Ascending aorta (tissue), 2 donors: ENCODE results near the gene RTRAF. TPM values are rescaled to one million over a fixed set of nuclear protein-coding genes. Genes with fewer than 3 reads are reported as not detected.

ENCODE experiments used
- DNase-seq, 2 donors: peaks; one replicate each; pipeline ENCODE4 v3.0.0-alpha.2; 2019; ENCODE audit warnings: low spot score in 2 of 2
- H3K27ac ChIP-seq, 2 donors: fragments of 200-600 bp; sonication (generic); one replicate each; pipeline ENCODE4 v1.5.1; 2016 to 2017; ENCODE audit warnings: mild to moderate bottlenecking in 1 of 2
- H3K27me3 ChIP-seq: fragments of 200-600 bp; sonication (generic); one replicate; pipeline ENCODE4 v1.5.1; 2017
- H3K36me3 ChIP-seq, 2 donors: fragments of 200-600 bp; sonication (generic); one replicate each; pipeline ENCODE4 v1.5.1; 2016
- H3K4me1 ChIP-seq, 2 donors: fragments of 200-600 bp; sonication (generic); one replicate each; pipeline ENCODE4 v1.5.1; 2016 to 2017; ENCODE audit warnings: mild to moderate bottlenecking in 1 of 2
- H3K4me3 ChIP-seq, 2 donors: fragments of 200-600 bp; sonication (generic); one replicate each; pipeline ENCODE4 v1.5.1; 2016 to 2017; ENCODE audit warnings: mild to moderate bottlenecking in 1 of 2
- H3K9me3 ChIP-seq, 2 donors: fragments of 200-600 bp; sonication (generic); one replicate each; pipeline ENCODE4 v1.5.1; 2016
- intact Hi-C: fragments of 100-400 bp; cut with DNase I; formaldehyde crosslinking; loops from one replicate; pipeline ENCODE4 v1.15.1; 2023
- total RNA-seq: library from RNA; depleted of rRNA; stranded (reverse); fragments of >200 nt; gene quantifications from one replicate; pipeline ENCODE4 v1.1.0, GENCODE V29; 2016
- TF ChIP-seq, protein P1 (sequence below), 3 experiments: fragments of 200-600 bp in 2 of 3; fragments of 450-650 bp in 1 of 3; sonication (generic) in 2 of 3; IDR thresholded peaks; one replicate each; pipeline ENCODE4 v1.5.1; 2016 to 2019; ENCODE audit warnings: antibody characterized with exemption in 3 of 3, mild to moderate bottlenecking in 1 of 3, moderate library complexity in 1 of 3

The RTRAF gene
- 15.3 TPM for total RNA-seq

DNA sequence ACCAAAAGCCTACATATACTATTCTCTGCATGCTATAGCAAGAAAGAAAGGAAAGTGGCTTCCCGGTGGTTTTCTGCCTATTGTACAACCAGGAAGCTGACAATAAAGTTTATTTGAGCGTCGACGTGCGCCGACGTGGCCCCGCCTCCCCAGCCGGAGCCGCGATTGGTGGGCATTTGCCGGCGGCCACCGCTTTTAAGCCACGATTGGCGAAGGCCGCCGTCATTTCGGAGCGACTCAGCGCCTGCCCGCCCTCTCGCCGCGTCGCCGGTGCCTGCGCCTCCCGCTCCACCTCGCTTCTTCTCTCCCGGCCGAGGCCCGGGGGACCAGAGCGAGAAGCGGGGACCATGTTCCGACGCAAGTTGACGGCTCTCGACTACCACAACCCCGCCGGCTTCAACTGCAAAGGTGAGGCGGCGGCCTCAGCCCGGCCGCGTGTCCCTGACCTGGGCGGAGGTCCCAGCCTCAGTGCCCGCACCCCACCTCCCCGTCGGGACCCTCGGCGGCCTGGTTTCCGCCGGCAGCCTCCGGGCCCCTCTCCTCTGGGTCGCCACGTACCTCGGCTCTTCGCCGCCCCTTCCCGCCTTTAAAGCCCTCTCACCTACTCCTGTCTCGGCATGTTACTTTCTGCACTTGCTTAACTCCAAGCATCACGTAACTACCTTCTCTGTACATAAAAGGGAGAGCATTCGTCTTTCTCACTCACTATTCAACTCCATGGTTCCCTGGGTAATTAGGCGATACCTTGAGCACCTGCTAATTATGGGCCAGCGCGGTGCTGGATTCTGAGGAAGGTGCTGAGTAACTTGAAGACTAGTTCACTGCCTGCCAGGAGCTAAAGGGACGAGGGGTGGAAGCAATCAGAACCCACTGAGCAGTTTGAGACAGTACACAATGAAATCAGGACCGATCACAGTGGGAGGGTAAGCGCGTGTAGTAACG lies at the start of gene RTRAF:
RTRAF (plus strand) TSS at position 254 of the 942 bp plus-strand sequence; CDS start at position 348, 94 bp downstream.
- intact Hi-C loops = loop anchor here (2.0 to 5.0 kb wide), 4 partner anchors 43 to 563 kb away; partner anchors contain the start of genes FRMD6, GPR137C, NID2 and TXNDC16
- H3K27ac ChIP-seq = peak within 1 kb of the TSS; percentile 86 to 94
- no peaks in the 10 kb centered on the region for H3K9me3 ChIP-seq
- peaks cover 0 to 3% of the 10 kb centered on the region in 2 donors for H3K4me1 ChIP-seq
- H3K36me3 ChIP-seq = peaks cover 16 to 17% of the 10 kb centered on the region in 2 donors
- no peaks in the 10 kb centered on the region for H3K27me3 ChIP-seq
- H3K4me3 ChIP-seq = peak within 1 kb of the TSS; percentile 89 to 94
- TF ChIP-seq, protein P1, sequence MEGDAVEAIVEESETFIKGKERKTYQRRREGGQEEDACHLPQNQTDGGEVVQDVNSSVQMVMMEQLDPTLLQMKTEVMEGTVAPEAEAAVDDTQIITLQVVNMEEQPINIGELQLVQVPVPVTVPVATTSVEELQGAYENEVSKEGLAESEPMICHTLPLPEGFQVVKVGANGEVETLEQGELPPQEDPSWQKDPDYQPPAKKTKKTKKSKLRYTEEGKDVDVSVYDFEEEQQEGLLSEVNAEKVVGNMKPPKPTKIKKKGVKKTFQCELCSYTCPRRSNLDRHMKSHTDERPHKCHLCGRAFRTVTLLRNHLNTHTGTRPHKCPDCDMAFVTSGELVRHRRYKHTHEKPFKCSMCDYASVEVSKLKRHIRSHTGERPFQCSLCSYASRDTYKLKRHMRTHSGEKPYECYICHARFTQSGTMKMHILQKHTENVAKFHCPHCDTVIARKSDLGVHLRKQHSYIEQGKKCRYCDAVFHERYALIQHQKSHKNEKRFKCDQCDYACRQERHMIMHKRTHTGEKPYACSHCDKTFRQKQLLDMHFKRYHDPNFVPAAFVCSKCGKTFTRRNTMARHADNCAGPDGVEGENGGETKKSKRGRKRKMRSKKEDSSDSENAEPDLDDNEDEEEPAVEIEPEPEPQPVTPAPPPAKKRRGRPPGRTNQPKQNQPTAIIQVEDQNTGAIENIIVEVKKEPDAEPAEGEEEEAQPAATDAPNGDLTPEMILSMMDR (IDR thresholded peaks at IDR 0.05) = no peak
- peak; percentile 59 to 96 for DNase-seq

DNA sequence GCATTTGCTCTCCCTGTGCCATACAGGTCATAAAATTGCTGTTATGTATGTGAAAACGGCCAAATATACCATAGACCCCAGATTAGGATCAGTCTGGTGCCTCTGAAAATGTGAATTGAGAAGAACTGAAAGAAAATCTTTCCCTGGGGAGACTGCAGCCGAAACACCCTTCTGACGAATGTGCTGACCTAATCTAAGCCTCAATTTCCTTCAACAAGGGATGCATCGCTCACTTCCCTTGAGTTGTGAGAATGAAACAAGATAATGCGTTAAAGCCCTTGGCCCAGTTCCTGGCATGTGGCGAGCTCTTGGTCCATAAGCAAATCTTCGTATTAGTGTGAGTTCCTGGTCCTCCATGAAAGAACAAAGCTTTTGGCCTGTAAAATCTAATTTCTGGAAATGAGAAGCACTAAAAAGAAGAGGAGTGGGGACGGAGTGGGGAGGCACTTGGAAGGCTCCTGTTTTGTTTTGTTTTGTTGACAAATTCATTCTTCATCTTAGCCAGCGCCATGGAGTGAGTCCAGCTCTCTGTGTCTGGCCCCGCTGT lies 49.5 kb upstream of the RTRAF start:
- no peaks in the 10 kb centered on the region for H3K36me3 ChIP-seq
- TF ChIP-seq, protein P1 (IDR thresholded peaks at IDR 0.05) = no peak
- no peak overlapping the region for H3K27ac ChIP-seq
- no peak overlapping the region for H3K4me3 ChIP-seq
- intact Hi-C loops = no loop called here
- H3K4me1 ChIP-seq = no peaks in the 10 kb centered on the region
- H3K9me3 ChIP-seq = no peaks in the 10 kb centered on the region
- no peaks in the 10 kb centered on the region for H3K27me3 ChIP-seq
- DNase-seq = no peak

DNA sequence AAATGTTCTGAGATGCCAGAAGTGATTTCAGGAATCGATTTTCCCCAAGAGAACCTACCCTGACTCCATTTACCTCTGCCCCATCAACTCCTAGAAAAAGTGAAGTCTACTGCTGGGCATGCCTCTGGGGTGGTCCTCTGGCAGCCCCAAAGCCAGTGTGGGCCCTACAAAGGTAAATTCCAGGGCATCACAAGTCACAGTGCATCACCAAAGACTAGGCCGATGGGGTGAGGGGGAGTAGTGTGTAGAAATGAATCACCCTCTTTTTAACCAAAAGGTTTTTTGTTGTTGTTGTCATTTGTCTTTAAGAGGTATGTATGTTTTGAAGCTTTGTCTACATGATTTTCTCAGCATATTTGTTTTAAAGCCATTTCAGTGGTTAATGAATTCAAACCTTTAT lies 46.4 kb upstream of the RTRAF start:
- no peak overlapping the region for H3K27ac ChIP-seq

DNA sequence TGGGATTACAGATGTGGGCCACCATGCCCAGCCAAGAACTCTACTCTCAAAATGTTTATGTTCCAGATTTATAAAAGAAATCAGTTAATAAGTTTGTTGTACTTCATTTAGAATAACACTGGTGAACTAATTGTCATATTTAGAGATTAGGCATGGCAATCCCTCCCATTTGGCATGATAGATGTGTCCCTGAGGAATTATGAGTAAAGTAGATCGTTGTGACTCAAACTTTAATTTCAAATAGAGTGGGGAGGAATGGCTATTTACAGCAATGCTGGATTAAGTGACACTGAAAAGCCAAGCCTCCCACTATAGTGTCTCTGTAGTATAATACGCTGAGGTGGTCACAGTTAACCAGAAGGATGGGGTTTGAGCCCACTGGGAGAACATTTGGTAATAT lies 39.3 kb upstream of the RTRAF start:
- Histone ChIP-seq H3K27me3 (no peaks in the 10 kb centered on the region), H3K4me1 (no peaks in the 10 kb centered on the region), H3K9me3 (no peaks in the 10 kb centered on the region), H3K4me3 (no peak overlapping the region), H3K27ac (no peak overlapping the region), H3K36me3 (no peaks in the 10 kb centered on the region)
- TF ChIP-seq, protein P1 (IDR thresholded peaks at IDR 0.05) = no peak
- no peak for DNase-seq
- intact Hi-C loops = no loop called here

More for the DNA sequence above, 46.4 kb upstream of the RTRAF start:
- Histone ChIP-seq H3K4me1 (no peaks in the 10 kb centered on the region), H3K9me3 (no peaks in the 10 kb centered on the region), H3K36me3 (no peaks in the 10 kb centered on the region), H3K27me3 (no peaks in the 10 kb centered on the region), H3K4me3 (no peak overlapping the region)
- no peak for DNase-seq
- intact Hi-C loops = no loop called here
- TF ChIP-seq, protein P1 (IDR thresholded peaks at IDR 0.05) = no peak

DNA sequence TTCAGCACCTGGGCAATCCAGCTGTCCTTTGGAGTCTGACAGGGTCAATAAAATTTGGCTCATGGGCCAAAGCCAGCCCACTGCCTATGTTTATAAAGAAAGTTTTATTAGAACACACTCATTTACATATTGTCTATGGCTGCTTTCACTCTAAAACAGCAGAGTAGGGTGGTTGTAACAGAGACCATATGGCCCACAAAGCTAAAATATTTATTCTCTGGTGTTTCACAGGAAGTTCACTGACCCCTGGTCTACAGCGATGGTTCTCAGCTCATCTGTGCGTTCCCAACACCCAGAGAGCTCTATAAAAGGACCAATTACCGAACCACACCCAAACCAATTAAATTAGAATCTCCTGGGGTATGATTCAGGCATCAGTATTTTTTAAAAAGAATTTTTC lies 37.7 kb upstream of the RTRAF start:
- Histone ChIP-seq H3K27me3 (no peaks in the 10 kb centered on the region), H3K4me1 (no peaks in the 10 kb centered on the region), H3K4me3 (no peak overlapping the region), H3K36me3 (no peaks in the 10 kb centered on the region), H3K27ac (no peak overlapping the region), H3K9me3 (no peaks in the 10 kb centered on the region)
- DNase-seq = no peak
- intact Hi-C loops = no loop called here
- TF ChIP-seq, protein P1 (IDR thresholded peaks at IDR 0.05) = no peak
